Spleen (tissue), 11 donors: Measurements from ENCODE around the gene MTA2. TPM values are rescaled to one million over a fixed set of nuclear protein-coding genes. Genes with fewer than 3 reads are reported as not detected.

Source experiments
- DNase-seq: peaks from one replicate; pipeline ENCODE4 v3.0.0-alpha.2; 2020
- H3K27ac ChIP-seq, 8 donors: fragments of 200-600 bp; sonication (generic) in 7 of 8; 1 replicate in 4 of 8; 2 replicates in 4 of 8; pipeline versions ENCODE4 v1.5.0 to v1.8.0; 2016 to 2021; ENCODE audit warnings: inconsistent platforms in 4 of 8, mild to moderate bottlenecking in 4 of 8, moderate library complexity in 1 of 8
- H3K27me3 ChIP-seq, 7 donors: fragments of 200-600 bp; sonication (generic) in 6 of 7; replicated peaks in 1 of 7; 1 replicate in 4 of 7; 2 replicates in 3 of 7; pipeline versions ENCODE4 v1.5.0 to v1.8.0; 2016 to 2021; ENCODE audit warnings: inconsistent platforms in 3 of 7, mild to moderate bottlenecking in 1 of 7
- H3K36me3 ChIP-seq, 6 donors: fragments of 200-600 bp; sonication (generic) in 5 of 6; 1 replicate in 4 of 6; 2 replicates in 2 of 6; pipeline versions ENCODE4 v1.5.0 to v1.8.0; 2016 to 2021; ENCODE audit warnings: inconsistent platforms in 2 of 6
- H3K4me1 ChIP-seq, 6 donors: fragments of 200-600 bp; sonication (generic) in 5 of 6; 1 replicate in 3 of 6; 2 replicates in 3 of 6; pipeline versions ENCODE4 v1.5.0 to v1.8.0; 2016 to 2021; ENCODE audit warnings: inconsistent platforms in 3 of 6
- H3K4me3 ChIP-seq, 8 donors: fragments of 200-600 bp; sonication (generic) in 7 of 8; 1 replicate in 4 of 8; 2 replicates in 4 of 8; pipeline versions ENCODE4 v1.5.0 to v1.8.0; 2016 to 2021; ENCODE audit warnings: inconsistent platforms in 4 of 8, mild to moderate bottlenecking in 4 of 8, moderate library complexity in 2 of 8
- H3K9me3 ChIP-seq, 8 donors: fragments of 200-600 bp; sonication (generic) in 7 of 8; 1 replicate in 4 of 8; 2 replicates in 4 of 8; pipeline versions ENCODE4 v1.5.0 to v1.8.0; 2016 to 2021; ENCODE audit warnings: inconsistent platforms in 4 of 8
- CTCF ChIP-seq, 11 experiments: fragments of 200-600 bp in 7 of 11; fragments of 450-650 bp in 4 of 11; sonication (generic) in 4 of 11; IDR thresholded peaks in 8 of 11; conservative IDR thresholded peaks in 3 of 11; 1 replicate in 7 of 11; 2 replicates in 4 of 11; pipeline versions ENCODE4 v1.4.0 to v1.8.0; 2016 to 2021; ENCODE audit warnings: antibody characterized with exemption in 11 of 11, inconsistent platforms in 4 of 11, mild to moderate bottlenecking in 1 of 11
- POLR2A ChIP-seq, 3 donors: fragments of 450-650 bp; IDR thresholded peaks; one replicate each; pipeline ENCODE4 v1.5.1; 2017; ENCODE audit warnings: antibody characterized with exemption in 3 of 3, mild to moderate bottlenecking in 1 of 3
- POLR2AphosphoS5 ChIP-seq, 3 donors: sonication (generic); formaldehyde crosslinking; IDR thresholded peaks; one replicate each; pipeline ENCODE4 v1.5.1; 2017; ENCODE audit warnings: antibody characterized with exemption in 3 of 3
- WGBS, 5 donors: extraction: QIAGEN DNeasy Blood & Tissue Kit in 3 of 5; methylation state at CpG; one replicate each; pipeline versions ENCODE4 v1.1.5 to v1.1.7; 2013 to 2018; 5-methylcytosine and 5-hydroxymethylcytosine counted together
- intact Hi-C: fragments of 100-400 bp; cut with DNase I; formaldehyde crosslinking; loops from one replicate; pipeline ENCODE4 v1.15.0; 2023; ENCODE audit warnings: low total_unique reads
- polyA plus RNA-seq, 3 donors: library from polyadenylated mRNA; stranded (reverse); fragments of 200-250 nt; gene quantifications; one replicate each; pipeline ENCODE4 v1.2.1, GENCODE V29; 2013
- total RNA-seq, 7 donors: library from RNA; depleted of rRNA in 3 of 7; stranded (reverse); fragments of >200 nt in 3 of 7; fragmentation: NEBNext Ultra II Directional in 4 of 7; extraction: Animal tissue kit (Norgen Biotek cat#: 25700) in 4 of 7; gene quantifications; one replicate each; pipeline versions ENCODE4 v1.1.0 to v1.2.1, GENCODE V29; 2016 to 2021
- donor health status: healthy with polysubstance abuse.
- donor health status: DM: no; HTN: no; CAD: no; lungs with moderate emphysema.
- donor health status: DM: no; HTN: no; CAD: no.
- donor health status: Bipolar disorder and iron deficiency.
- donor health status: healthy.
- donor health status: DM: no; HTN: no; CAD: no.
- donor health status: DM: yes; HTN: yes; CAD: no.

The MTA2 gene
- total and polyA plus RNA-seq, 10 donors, result 55.3 to 154 (median 111) TPM

DNA sequence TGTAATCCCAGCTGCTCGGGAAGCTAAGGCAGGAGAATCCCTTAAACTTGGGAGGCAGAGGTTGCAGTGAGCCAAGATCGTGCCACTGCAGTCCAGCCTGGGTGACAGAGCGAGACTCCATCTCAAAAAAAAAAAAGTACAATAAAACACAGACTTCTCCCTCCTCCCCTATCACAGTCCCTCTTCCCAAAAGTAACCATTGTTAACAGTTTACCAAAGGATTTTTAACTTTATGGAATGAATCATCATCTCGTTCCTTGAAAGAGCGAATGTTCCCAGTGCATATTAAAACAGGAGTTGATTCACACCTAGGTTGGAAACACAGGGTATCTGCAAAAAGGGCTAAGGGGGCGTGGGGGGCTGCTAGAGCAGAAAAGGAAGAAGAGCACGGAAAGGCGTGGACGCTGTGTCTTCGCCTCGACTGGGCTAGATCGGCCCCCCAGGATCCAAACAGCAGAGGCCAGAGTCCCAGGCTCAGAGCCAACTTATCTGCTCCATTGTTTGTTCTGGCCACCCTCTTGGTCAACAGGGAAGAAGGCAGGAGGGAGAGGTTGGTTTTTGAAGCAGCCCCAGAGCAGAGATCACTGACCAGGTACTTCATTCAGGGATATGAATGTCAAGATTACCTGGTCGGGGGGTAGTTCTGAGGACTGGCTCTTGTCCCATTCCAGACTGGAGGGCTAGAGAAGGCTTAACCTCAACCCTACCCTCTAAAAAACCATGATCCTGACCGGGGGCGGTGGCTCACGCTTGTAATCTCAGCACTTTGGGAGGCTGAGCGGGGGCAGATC is 52.9 kb downstream of the MTA2 start:
- intact Hi-C loops, result no loop called here
- TF ChIP-seq POLR2AphosphoS5 (IDR thresholded peaks at IDR 0.05), result no peak
- H3K36me3 ChIP-seq, result no peaks in the 10 kb centered on the region
- H3K27ac ChIP-seq, result no peak overlapping the region
- no peaks in the 10 kb centered on the region for H3K9me3 ChIP-seq
- peaks cover 0 to 38% (median 16%) of the 10 kb centered on the region in 7 donors for H3K27me3 ChIP-seq
- H3K4me3 ChIP-seq, result no peak overlapping the region
- 88 to 95% (median 90%) methylated on average over 17 of the region's 17 CpGs for WGBS, 5 donors
- no peak for DNase-seq
- H3K4me1 ChIP-seq, result peaks cover 34 to 89% (median 74%) of the 10 kb centered on the region in 6 donors

DNA sequence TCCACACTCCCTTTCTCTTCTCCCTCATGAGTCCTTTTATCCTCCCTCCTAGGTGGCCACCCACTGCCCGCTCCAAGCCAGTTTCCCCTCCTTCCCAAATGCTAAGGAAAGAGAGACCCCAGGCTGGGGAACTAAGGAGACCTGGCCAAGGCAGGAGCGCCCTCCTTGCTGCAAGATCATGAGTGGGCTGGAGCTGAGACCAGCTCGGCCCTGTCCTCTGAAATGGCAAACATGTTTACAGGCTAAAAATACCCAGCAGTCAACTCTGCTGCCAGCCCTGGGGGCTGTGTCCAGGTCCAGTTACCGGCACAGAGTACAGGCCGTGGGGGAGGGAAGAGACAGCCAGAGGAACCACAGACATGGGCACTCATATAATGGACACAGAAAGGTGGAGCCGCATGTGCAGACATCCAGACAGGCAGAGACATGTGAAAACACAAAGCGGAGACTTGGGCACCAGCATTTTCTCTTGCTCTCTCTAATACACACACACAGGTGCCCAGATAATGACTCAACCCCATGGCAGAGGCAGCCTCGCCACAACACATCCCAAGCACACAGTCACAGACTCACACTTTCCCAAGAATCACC is 53.9 kb downstream of the MTA2 start:
- H3K4me1 ChIP-seq, result peaks cover 33 to 89% (median 74%) of the 10 kb centered on the region in 6 donors
- peak overlapping the region in 4 of 8 donors; percentile 78 to 98 (median 88) for H3K4me3 ChIP-seq
- 76 to 84% (median 79%) methylated on average over 8 of the region's 8 CpGs for WGBS, 5 donors
- no peaks in the 10 kb centered on the region for H3K9me3 ChIP-seq
- H3K27ac ChIP-seq, result peak overlapping the region in 6 of 8 donors; percentile 83 to 94 (median 92)
- H3K27me3 ChIP-seq, result peaks cover 0 to 38% (median 16%) of the 10 kb centered on the region in 7 donors
- intact Hi-C loops, result no loop called here
- TF ChIP-seq POLR2AphosphoS5 (IDR thresholded peaks at IDR 0.05), result no peak
- no peak for TF ChIP-seq CTCF (IDR thresholded peaks at IDR 0.05 in 8 of 11, conservative IDR thresholded peaks at IDR 0.05 in 3 of 11)
- no peak for TF ChIP-seq POLR2A (IDR thresholded peaks at IDR 0.05)
- no peak for DNase-seq
- H3K36me3 ChIP-seq, result no peaks in the 10 kb centered on the region

DNA sequence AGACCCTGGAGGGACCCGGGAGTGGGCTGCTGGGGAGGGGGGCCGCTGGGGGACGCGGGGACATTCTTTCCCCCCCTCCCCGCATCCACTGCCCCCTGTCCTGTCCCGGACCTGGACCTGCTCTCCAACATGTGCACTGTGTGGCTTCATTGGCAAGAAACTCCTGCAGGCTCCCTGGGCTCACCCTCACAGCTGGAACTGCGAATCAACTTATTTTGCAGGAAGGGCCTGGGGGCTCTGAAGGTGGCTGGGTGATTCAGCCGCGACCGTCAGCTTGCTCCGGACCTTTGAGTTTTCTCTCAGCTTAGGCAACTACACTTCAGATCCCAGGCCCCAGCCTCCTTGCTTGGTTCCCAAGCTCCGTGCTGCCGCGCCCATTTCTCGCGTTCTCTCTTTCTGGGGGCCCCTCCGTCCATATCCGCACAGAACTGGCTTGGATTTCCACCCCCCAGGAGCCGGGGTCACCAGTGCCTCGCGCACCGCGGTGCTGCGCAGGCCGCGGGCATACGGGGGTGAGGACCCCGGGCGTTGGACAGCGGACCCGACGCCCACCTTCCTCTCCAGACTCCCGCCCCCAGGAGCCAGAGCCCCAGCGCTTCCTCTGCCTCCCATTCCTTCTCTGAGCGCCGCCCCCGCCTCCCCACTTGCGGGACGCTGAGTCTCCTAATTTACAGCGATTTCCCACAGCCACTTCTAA is 54.6 kb downstream of the MTA2 start:
- TF ChIP-seq POLR2AphosphoS5 (IDR thresholded peaks at IDR 0.05), result no peak
- TF ChIP-seq CTCF (IDR thresholded peaks at IDR 0.05 in 8 of 11, conservative IDR thresholded peaks at IDR 0.05 in 3 of 11), result no peak
- TF ChIP-seq POLR2A (IDR thresholded peaks at IDR 0.05), result no peak
- Histone ChIP-seq H3K36me3 (no peaks in the 10 kb centered on the region), H3K27ac (peak overlapping the region; percentile 74 to 94 (median 90)), H3K4me1 (peaks cover 33 to 89% (median 74%) of the 10 kb centered on the region in 6 donors), H3K9me3 (no peaks in the 10 kb centered on the region), H3K4me3 (peak overlapping the region; percentile 60 to 98 (median 79)), H3K27me3 (peaks cover 0 to 38% (median 16%) of the 10 kb centered on the region in 7 donors)
- intact Hi-C loops, result no loop called here
- WGBS, 5 donors, result 19 to 25% (median 22%) methylated on average over 34 to 40 of the region's 40 CpGs
- no peak for DNase-seq

GRCh38 chr11:62546244-62546928 is 55.3 kb downstream of the MTA2 start, which contains the start of gene AHNAK:
Gene AHNAK (minus strand): TSS chr11:62546806. CDS start chr11:62536098, 10,708 bp downstream.
- Histone ChIP-seq H3K9me3 (no peaks in the 10 kb centered on the region), H3K4me3 (peak within 1 kb of the TSS; percentile 60 to 98 (median 79)), H3K27ac (peak within 1 kb of the TSS; percentile 74 to 94 (median 90)), H3K27me3 (peaks cover 0 to 38% (median 16%) of the 10 kb centered on the region in 7 donors), H3K36me3 (no peaks in the 10 kb centered on the region), H3K4me1 (peaks cover 33 to 89% (median 74%) of the 10 kb centered on the region in 6 donors)
- intact Hi-C loops, result no loop called here
- TF ChIP-seq POLR2AphosphoS5 (IDR thresholded peaks at IDR 0.05) (peak; percentile 86 to 90 (median 89)), POLR2A (IDR thresholded peaks at IDR 0.05) (peak in 2 of 3 donors; percentile 35 to 67), CTCF (IDR thresholded peaks at IDR 0.05 in 8 of 11, conservative IDR thresholded peaks at IDR 0.05 in 3 of 11) (no peak)
- WGBS, 5 donors, result 0 to 1% (median 1%) methylated on average over 41 to 69 of the region's 69 CpGs
- peak; percentile 93 for DNase-seq
